Cardiac muscle cell (in vitro differentiated cells and primary cell): Measurements from ENCODE around the gene IL1RL2. TPM values are rescaled to one million over a fixed set of nuclear protein-coding genes. Genes with fewer than 3 reads are reported as not detected.

Experiments used
- DNase-seq, 2 donors: peaks; one replicate each; pipeline versions ENCODE4 v3.0.0 to v3.0.0-alpha.2; 2010 to 2017; ENCODE audit warnings: low read depth in 1 of 2, low spot score in 1 of 2
- H3K27ac ChIP-seq: fragments of 200-600 bp; sonication (generic); 2 replicates; pipeline ENCODE4 v1.5.1; 2016
- H3K27me3 ChIP-seq: fragments of 200-600 bp; sonication (generic); 2 replicates; pipeline ENCODE4 v1.6.0; 2016; ENCODE audit warnings: control low read depth
- H3K36me3 ChIP-seq: fragments of 200-600 bp; sonication (generic); 2 replicates; pipeline ENCODE4 v1.5.1; 2016; ENCODE audit warnings: control low read depth
- H3K4me1 ChIP-seq: fragments of 200-600 bp; sonication (generic); 2 replicates; pipeline ENCODE4 v1.8.1; 2017; ENCODE audit warnings: low read depth, mild to moderate bottlenecking, mixed run types
- H3K4me3 ChIP-seq: fragments of 200-600 bp; sonication (generic); 2 replicates; pipeline ENCODE4 v1.5.1; 2016; ENCODE audit warnings: mild to moderate bottlenecking
- H3K9me3 ChIP-seq: fragments of 200-600 bp; sonication (generic); 2 replicates; pipeline ENCODE4 v1.5.1; 2017; ENCODE audit warnings: low read depth, mild to moderate bottlenecking, control low read depth
- CTCF ChIP-seq: IDR thresholded peaks from 2 replicates; pipeline ENCODE4 v1.5.1; 2012; ENCODE audit warnings: low read depth, mild to moderate bottlenecking, low read length
- polyA plus RNA-seq: library from polyadenylated mRNA; unstranded; fragments of >200 nt; fragmentation: Nextera tagmentation; extraction: Ambion mirVana; gene quantifications from 2 replicates; pipeline ENCODE4 v1.2.1, GENCODE V29; 2016
- total RNA-seq: library from RNA; depleted of rRNA; stranded (reverse); fragments of >200 nt; gene quantifications from 2 replicates; pipeline ENCODE4 v1.2.3, GENCODE V29; 2016

IL1RL2 gene
- total and polyA plus RNA-seq, 2 experiments from 2014 or later, result not detected

- Histone ChIP-seq H3K36me3 (no peaks in the 10 kb centered on the region), H3K4me3 (no peak overlapping the region), H3K27ac (no peak overlapping the region), H3K9me3 (no peaks in the 10 kb centered on the region), H3K4me1 (no peaks in the 10 kb centered on the region), H3K27me3 (peaks cover 13% of the 10 kb centered on the region)
- DNase-seq, result peak in 1 of 2 donors; percentile 91
- no peak for TF ChIP-seq CTCF
Observed at GRCh38 chr2:102141011-102141943, 45.5 kb upstream of the IL1RL2 start.

GRCh38 chr2:102141970-102142828, 44.6 kb upstream of the IL1RL2 start, which contains the start of gene IL1R1:
IL1R1 (plus strand) TSS chr2:102142746; CDS start chr2:102157725, 14,979 bp downstream.
- Histone ChIP-seq H3K4me3 (peak within 1 kb of the TSS; percentile 33), H3K36me3 (no peaks in the 10 kb centered on the region), H3K27ac (no peak within 1 kb of the TSS), H3K9me3 (no peaks in the 10 kb centered on the region), H3K4me1 (no peaks in the 10 kb centered on the region), H3K27me3 (peaks cover 13% of the 10 kb centered on the region)
- no peak for TF ChIP-seq CTCF
- peak; percentile 81 to 88 for DNase-seq

- no peak for TF ChIP-seq CTCF
Observed at GRCh38 chr2:102142829-102143449, 43.9 kb upstream of the IL1RL2 start.

GRCh38 chr2:102143450-102143985, 43.3 kb upstream of the IL1RL2 start:
- peak in 1 of 2 donors; percentile 87 for DNase-seq
- Histone ChIP-seq H3K4me1 (no peaks in the 10 kb centered on the region), H3K27me3 (peaks cover 13% of the 10 kb centered on the region), H3K9me3 (no peaks in the 10 kb centered on the region), H3K27ac (no peak overlapping the region), H3K36me3 (no peaks in the 10 kb centered on the region), H3K4me3 (no peak overlapping the region)
- TF ChIP-seq CTCF, result peak; percentile 5

More at GRCh38 chr2:102142829-102143449, 43.9 kb upstream of the IL1RL2 start:
- peak in 1 of 2 donors; percentile 70 for DNase-seq
- no peak overlapping the region for H3K27ac ChIP-seq
- H3K4me3 ChIP-seq, result peak overlapping the region; percentile 33
- peaks cover 13% of the 10 kb centered on the region for H3K27me3 ChIP-seq
- no peaks in the 10 kb centered on the region for H3K36me3 ChIP-seq
- no peaks in the 10 kb centered on the region for H3K9me3 ChIP-seq
- H3K4me1 ChIP-seq, result no peaks in the 10 kb centered on the region

- H3K27me3 ChIP-seq, result peaks cover 13% of the 10 kb centered on the region
- no peak overlapping the region for H3K4me3 ChIP-seq
- no peak overlapping the region for H3K27ac ChIP-seq
- no peaks in the 10 kb centered on the region for H3K36me3 ChIP-seq
- no peaks in the 10 kb centered on the region for H3K9me3 ChIP-seq
- H3K4me1 ChIP-seq, result no peaks in the 10 kb centered on the region
- TF ChIP-seq CTCF, result no peak
- peak in 1 of 2 donors; percentile 81 for DNase-seq
Observed at GRCh38 chr2:102144128-102144527, 42.7 kb upstream of the IL1RL2 start.
